HepG2 (cell line): ENCODE results near the gene BAG3.

Experiments used
- EZH2 ChIP-seq: conservative IDR thresholded peaks from 2 replicates; pipeline ENCODE4 v1.6.1; 2012; ENCODE audit warnings: mild to moderate bottlenecking, low read depth, low read length, moderate library complexity
- MAFF ChIP-seq: IDR thresholded peaks from 2 replicates; pipeline ENCODE4 v1.6.1; 2011; ENCODE audit warnings: low read depth, low read length, improper control_type of control experiment
- POLR2A ChIP-seq, 2 experiments: IDR thresholded peaks; 2 replicates each; pipeline ENCODE4 v1.6.1; 2011; ENCODE audit warnings: low read depth in 2 of 2, low read length in 2 of 2, mild to moderate bottlenecking in 1 of 2, moderate library complexity in 1 of 2; ENCODE audit not compliant: insufficient read depth in 1 of 2
- TARDBP ChIP-seq: sonication (generic); formaldehyde crosslinking; IDR thresholded peaks from 2 replicates; pipeline ENCODE4 v1.8.0; 2022; ENCODE audit warnings: mild to moderate bottlenecking, missing genetic modification reagents
- ZFX ChIP-seq: sonication (generic); formaldehyde crosslinking; IDR thresholded peaks from 2 replicates; pipeline ENCODE4 v1.4.0; 2020; ENCODE audit warnings: mild to moderate bottlenecking, low read depth, missing genetic modification reagents, moderate library complexity
- TF ChIP-seq, protein P1 (sequence below): sonication (generic); formaldehyde crosslinking; IDR thresholded peaks from 2 replicates; pipeline ENCODE4 v1.5.0; 2020; ENCODE audit warnings: mild to moderate bottlenecking, missing genetic modification reagents, moderate library complexity

DNA sequence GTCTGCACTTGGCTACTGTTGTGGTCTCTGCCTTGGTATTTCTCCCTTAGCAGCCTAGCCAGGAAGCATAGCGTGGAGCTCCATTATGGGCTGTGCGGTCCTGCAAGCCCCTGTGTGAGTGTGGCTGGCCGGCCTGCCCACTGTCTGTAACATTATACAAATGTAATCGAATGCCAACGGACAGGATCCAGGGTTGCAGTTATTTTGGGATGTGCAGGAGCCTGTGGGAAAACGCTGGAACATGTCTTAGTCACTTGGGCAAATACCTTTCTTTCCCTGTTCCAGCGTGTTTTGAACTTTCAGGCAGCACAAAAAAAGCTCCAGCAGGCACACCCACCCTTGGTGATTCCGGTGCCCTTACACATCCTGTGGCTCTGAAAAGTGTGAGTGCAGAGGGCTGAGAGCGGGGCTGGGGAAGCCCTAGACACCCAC, 29.5 kb downstream of the BAG3 start:
- TF ChIP-seq ZFX (CRISPR knock-in tag) (no peak), POLR2A (IDR thresholded peaks at IDR 0.05; ENCODE audit: insufficient read depth in 1 of 2, low read depth in 2 of 2, low read length in 2 of 2) (no peak), TARDBP (CRISPR knock-in tag) (no peak), MAFF (no peak), EZH2 (no peak)
- TF ChIP-seq, protein P1, sequence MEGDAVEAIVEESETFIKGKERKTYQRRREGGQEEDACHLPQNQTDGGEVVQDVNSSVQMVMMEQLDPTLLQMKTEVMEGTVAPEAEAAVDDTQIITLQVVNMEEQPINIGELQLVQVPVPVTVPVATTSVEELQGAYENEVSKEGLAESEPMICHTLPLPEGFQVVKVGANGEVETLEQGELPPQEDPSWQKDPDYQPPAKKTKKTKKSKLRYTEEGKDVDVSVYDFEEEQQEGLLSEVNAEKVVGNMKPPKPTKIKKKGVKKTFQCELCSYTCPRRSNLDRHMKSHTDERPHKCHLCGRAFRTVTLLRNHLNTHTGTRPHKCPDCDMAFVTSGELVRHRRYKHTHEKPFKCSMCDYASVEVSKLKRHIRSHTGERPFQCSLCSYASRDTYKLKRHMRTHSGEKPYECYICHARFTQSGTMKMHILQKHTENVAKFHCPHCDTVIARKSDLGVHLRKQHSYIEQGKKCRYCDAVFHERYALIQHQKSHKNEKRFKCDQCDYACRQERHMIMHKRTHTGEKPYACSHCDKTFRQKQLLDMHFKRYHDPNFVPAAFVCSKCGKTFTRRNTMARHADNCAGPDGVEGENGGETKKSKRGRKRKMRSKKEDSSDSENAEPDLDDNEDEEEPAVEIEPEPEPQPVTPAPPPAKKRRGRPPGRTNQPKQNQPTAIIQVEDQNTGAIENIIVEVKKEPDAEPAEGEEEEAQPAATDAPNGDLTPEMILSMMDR, result no peak
